DND-41 (cell line): ENCODE data around the gene SMCO1.
"Not testable (repeated sequence)": the region's sequence is repeated elsewhere in the genome, so short reads cannot be mapped to it uniquely, and the experiment has no call there.

Experiments used
- ATAC-seq: fragments of 200-7000 bp; cut with Tn5 transposase; 3 replicates; pipeline ENCODE4 v1.9.1; 2021; ENCODE audit warnings: low read depth; ENCODE audit not compliant: insufficient read depth
- DNase-seq: peaks from one replicate; pipeline ENCODE4 v3.0.0-alpha.2; 2020
- H2AFZ ChIP-seq: 2 replicates; pipeline ENCODE4 v1.6.0; 2012; ENCODE audit warnings: low read depth, low read length
- H3K27ac ChIP-seq: 2 replicates; pipeline ENCODE4 v1.5.1; 2012; ENCODE audit warnings: low read length, inconsistent platforms
- H3K27me3 ChIP-seq: fragments of 200-600 bp; sonication (generic); 2 replicates; pipeline ENCODE4 v1.6.0; 2012; ENCODE audit warnings: low read length, mild to moderate bottlenecking, inconsistent platforms; ENCODE audit not compliant: insufficient read depth, poor library complexity
- H3K36me3 ChIP-seq: 2 replicates; pipeline ENCODE4 v1.5.1; 2012; ENCODE audit warnings: low read length, inconsistent platforms; ENCODE audit not compliant: insufficient read depth
- H3K4me1 ChIP-seq: 2 replicates; pipeline ENCODE4 v1.5.1; 2012; ENCODE audit warnings: mild to moderate bottlenecking, low read length; ENCODE audit not compliant: insufficient read depth
- H3K4me2 ChIP-seq: 2 replicates; pipeline ENCODE4 v1.6.0; 2012; ENCODE audit warnings: mild to moderate bottlenecking, moderate library complexity, low read length, inconsistent platforms; ENCODE audit not compliant: insufficient read depth
- H3K4me3 ChIP-seq, 2 experiments: fragments of 200-600 bp in 1 of 2; shearing (Covaris generic) in 1 of 2; 2 replicates each; pipeline ENCODE4 v1.5.1; 2012 to 2016; ENCODE audit warnings: inconsistent platforms in 2 of 2, low read length in 2 of 2, mild to moderate bottlenecking in 2 of 2, low read depth in 1 of 2, moderate library complexity in 1 of 2
- H3K79me2 ChIP-seq: 2 replicates; pipeline ENCODE4 v1.6.0; 2012; ENCODE audit warnings: low read length, inconsistent platforms; ENCODE audit not compliant: insufficient read depth
- H3K9ac ChIP-seq: 2 replicates; pipeline ENCODE4 v1.6.0; 2012; ENCODE audit warnings: low read depth, mild to moderate bottlenecking, inconsistent platforms, low read length, moderate library complexity
- H3K9me3 ChIP-seq: 2 replicates; pipeline ENCODE4 v1.5.1; 2012; ENCODE audit warnings: low read length, moderate library complexity, mild to moderate bottlenecking, inconsistent platforms; ENCODE audit not compliant: insufficient read depth, severe bottlenecking
- H4K20me1 ChIP-seq: 2 replicates; pipeline ENCODE4 v1.6.0; 2012; ENCODE audit warnings: low read length; ENCODE audit not compliant: insufficient read depth
- CTCF ChIP-seq: IDR thresholded peaks from 2 replicates; pipeline ENCODE4 v1.5.1; 2012; ENCODE audit warnings: borderline replicate concordance, low read length, moderate library complexity, mild to moderate bottlenecking; ENCODE audit not compliant: poor library complexity, severe bottlenecking; ENCODE audit errors: extremely low read depth
- EZH2 ChIP-seq: IDR thresholded peaks from 3 replicates; pipeline ENCODE4 v1.6.1; 2012; ENCODE audit warnings: borderline replicate concordance, low read depth, mild to moderate bottlenecking, moderate library complexity, low read length, inconsistent platforms; ENCODE audit not compliant: severe bottlenecking

Gene SMCO1

GRCh38 chr3:196528639-196529233, 13.6 kb upstream of the SMCO1 start:
- Histone ChIP-seq H3K79me2 (no peaks in the 10 kb centered on the region), H3K27me3 (no peaks in the 10 kb centered on the region), H2AFZ (peak overlapping the region; percentile 56), H3K9ac (no peak overlapping the region), H3K4me3 (peak overlapping the region in 1 of 2 experiments; percentile 42; a peak in 1 of 4 replicates), H3K36me3 (no peaks in the 10 kb centered on the region), H3K4me2 (peak overlapping the region; percentile 57), H4K20me1 (no peaks in the 10 kb centered on the region), H3K4me1 (peaks cover 5% of the 10 kb centered on the region; the same call in 1 of the 2 replicates), H3K9me3 (no peaks in the 10 kb centered on the region), H3K27ac (no peak overlapping the region)
- TF ChIP-seq EZH2 (no peak), CTCF (peak; percentile 51)
- ATAC-seq (peak; percentile 94), DNase-seq (peak; percentile 75)

- peaks cover 5% of the 10 kb centered on the region; the same call in 1 of the 2 replicates for H3K4me1 ChIP-seq
- H3K36me3 ChIP-seq = no peaks in the 10 kb centered on the region
- no peaks in the 10 kb centered on the region for H3K27me3 ChIP-seq
- ATAC-seq (no peak), DNase-seq (no peak)
- H3K4me2 ChIP-seq = no peak overlapping the region
- H3K9me3 ChIP-seq = peaks cover 14% of the 10 kb centered on the region
- no peak overlapping the region for H2AFZ ChIP-seq
- H3K9ac ChIP-seq = no peak overlapping the region
- TF ChIP-seq EZH2 (no peak), CTCF (no peak)
- H4K20me1 ChIP-seq = no peaks in the 10 kb centered on the region
- no peak overlapping the region for H3K4me3 ChIP-seq
- H3K27ac ChIP-seq = no peak overlapping the region
- no peaks in the 10 kb centered on the region for H3K79me2 ChIP-seq
These were observed 10.0 kb upstream of the SMCO1 start for GRCh38 chr3:196525141-196525540.

GRCh38 chr3:196524527-196524926, 9.4 kb upstream of the SMCO1 start:
- Histone ChIP-seq H3K4me2 (no peak overlapping the region), H3K4me1 (peaks cover 5% of the 10 kb centered on the region; the same call in 1 of the 2 replicates), H3K27ac (no peak overlapping the region), H3K9me3 (peaks cover 20% of the 10 kb centered on the region), H3K27me3 (no peaks in the 10 kb centered on the region), H4K20me1 (no peaks in the 10 kb centered on the region), H3K36me3 (no peaks in the 10 kb centered on the region), H3K4me3 (no peak overlapping the region), H3K9ac (no peak overlapping the region), H3K79me2 (no peaks in the 10 kb centered on the region), H2AFZ (no peak overlapping the region; the same call in 1 of the 2 replicates)
- ATAC-seq (no peak), DNase-seq (no peak)
- TF ChIP-seq CTCF = peak; percentile 40
- no peak for TF ChIP-seq EZH2

GRCh38 chr3:196523841-196524240, 8.7 kb upstream of the SMCO1 start:
- no peaks in the 10 kb centered on the region for H3K27me3 ChIP-seq
- no peak overlapping the region for H3K4me3 ChIP-seq
- no peak overlapping the region for H2AFZ ChIP-seq
- no peak overlapping the region for H3K9ac ChIP-seq
- TF ChIP-seq CTCF (no peak), EZH2 (no peak)
- H4K20me1 ChIP-seq = no peaks in the 10 kb centered on the region
- peaks cover under 1% of the 10 kb centered on the region; the same call in 1 of the 2 replicates for H3K4me1 ChIP-seq
- no peaks in the 10 kb centered on the region for H3K36me3 ChIP-seq
- H3K27ac ChIP-seq = no peak overlapping the region
- H3K4me2 ChIP-seq = no peak overlapping the region
- H3K79me2 ChIP-seq = no peaks in the 10 kb centered on the region
- no peak for ATAC-seq
- no peak for DNase-seq
- peaks cover 27% of the 10 kb centered on the region for H3K9me3 ChIP-seq

GRCh38 chr3:196521291-196521690, 6.1 kb upstream of the SMCO1 start:
- peaks cover 45% of the 10 kb centered on the region for H3K9me3 ChIP-seq
- not testable (repeated sequence) for H3K36me3 ChIP-seq, H4K20me1 ChIP-seq, H3K4me1 ChIP-seq, H3K4me3 ChIP-seq, ATAC-seq, H3K4me2 ChIP-seq, H3K27me3 ChIP-seq, H2AFZ ChIP-seq, DNase-seq, H3K9ac ChIP-seq, H3K79me2 ChIP-seq, H3K27ac ChIP-seq
